Activated gamma-delta T cell (primary cell): ENCODE measurements around the gene MAB21L4.

ENCODE experiments used
- DNase-seq: peaks from one replicate; lab custom pipeline; 2025; lab: John Stamatoyannopoulos, UW

Gene MAB21L4

GRCh38 chr2:240925191-240925567 lies 29.2 kb upstream of the MAB21L4 start:
- DNase-seq = no peak

- DNase-seq = no peak
Observed at GRCh38 chr2:240922982-240923537, 27.1 kb upstream of the MAB21L4 start.

- DNase-seq = no peak
Observed at GRCh38 chr2:240922245-240922981, 26.5 kb upstream of the MAB21L4 start.

GRCh38 chr2:240921995-240922244 lies 26.0 kb upstream of the MAB21L4 start:
- no peak for DNase-seq

GRCh38 chr2:240921311-240921994 lies 25.5 kb upstream of the MAB21L4 start:
- no peak for DNase-seq

- DNase-seq = no peak
Observed at GRCh38 chr2:240920783-240921231, 24.9 kb upstream of the MAB21L4 start.

GRCh38 chr2:240919786-240920782 lies 24.1 kb upstream of the MAB21L4 start:
- DNase-seq = no peak

- no peak for DNase-seq
Observed at GRCh38 chr2:240919161-240919781, 23.3 kb upstream of the MAB21L4 start.

- DNase-seq = no peak
Observed at GRCh38 chr2:240918258-240919091, 22.5 kb upstream of the MAB21L4 start.

- DNase-seq = no peak
Observed at GRCh38 chr2:240917684-240918257, 21.8 kb upstream of the MAB21L4 start.

- DNase-seq = no peak
Observed at GRCh38 chr2:240917009-240917683, 21.2 kb upstream of the MAB21L4 start.

- DNase-seq = no peak
Observed at GRCh38 chr2:240916571-240917008, 20.6 kb upstream of the MAB21L4 start.

GRCh38 chr2:240915526-240916341 lies 19.8 kb upstream of the MAB21L4 start:
- DNase-seq = no peak

- DNase-seq = no peak
Observed at GRCh38 chr2:240914645-240915525, 18.9 kb upstream of the MAB21L4 start.

- no peak for DNase-seq
Observed at GRCh38 chr2:240913810-240914644, 18.1 kb upstream of the MAB21L4 start.

GRCh38 chr2:240912878-240913809 lies 17.2 kb upstream of the MAB21L4 start:
- DNase-seq = no peak
